DND-41 (cell line): Measurements from ENCODE around the gene NKPD1.

Experiments
- ATAC-seq: fragments of 200-7000 bp; cut with Tn5 transposase; 3 replicates; pipeline ENCODE4 v1.9.1; 2021; ENCODE audit warnings: low read depth; ENCODE audit not compliant: insufficient read depth
- DNase-seq: peaks from one replicate; pipeline ENCODE4 v3.0.0-alpha.2; 2020
- H2AFZ ChIP-seq: 2 replicates; pipeline ENCODE4 v1.6.0; 2012; ENCODE audit warnings: low read depth, low read length
- H3K27ac ChIP-seq: 2 replicates; pipeline ENCODE4 v1.5.1; 2012; ENCODE audit warnings: low read length, inconsistent platforms
- H3K27me3 ChIP-seq: fragments of 200-600 bp; sonication (generic); 2 replicates; pipeline ENCODE4 v1.6.0; 2012; ENCODE audit warnings: low read length, mild to moderate bottlenecking, inconsistent platforms; ENCODE audit not compliant: insufficient read depth, poor library complexity
- H3K36me3 ChIP-seq: 2 replicates; pipeline ENCODE4 v1.5.1; 2012; ENCODE audit warnings: low read length, inconsistent platforms; ENCODE audit not compliant: insufficient read depth
- H3K4me1 ChIP-seq: 2 replicates; pipeline ENCODE4 v1.5.1; 2012; ENCODE audit warnings: mild to moderate bottlenecking, low read length; ENCODE audit not compliant: insufficient read depth
- H3K4me2 ChIP-seq: 2 replicates; pipeline ENCODE4 v1.6.0; 2012; ENCODE audit warnings: mild to moderate bottlenecking, moderate library complexity, low read length, inconsistent platforms; ENCODE audit not compliant: insufficient read depth
- H3K4me3 ChIP-seq, 2 experiments: fragments of 200-600 bp in 1 of 2; shearing (Covaris generic) in 1 of 2; 2 replicates each; pipeline ENCODE4 v1.5.1; 2012 to 2016; ENCODE audit warnings: inconsistent platforms in 2 of 2, low read length in 2 of 2, mild to moderate bottlenecking in 2 of 2, low read depth in 1 of 2, moderate library complexity in 1 of 2
- H3K79me2 ChIP-seq: 2 replicates; pipeline ENCODE4 v1.6.0; 2012; ENCODE audit warnings: low read length, inconsistent platforms; ENCODE audit not compliant: insufficient read depth
- H3K9ac ChIP-seq: 2 replicates; pipeline ENCODE4 v1.6.0; 2012; ENCODE audit warnings: low read depth, mild to moderate bottlenecking, inconsistent platforms, low read length, moderate library complexity
- H3K9me3 ChIP-seq: 2 replicates; pipeline ENCODE4 v1.5.1; 2012; ENCODE audit warnings: low read length, moderate library complexity, mild to moderate bottlenecking, inconsistent platforms; ENCODE audit not compliant: insufficient read depth, severe bottlenecking
- H4K20me1 ChIP-seq: 2 replicates; pipeline ENCODE4 v1.6.0; 2012; ENCODE audit warnings: low read length; ENCODE audit not compliant: insufficient read depth
- CTCF ChIP-seq: IDR thresholded peaks from 2 replicates; pipeline ENCODE4 v1.5.1; 2012; ENCODE audit warnings: borderline replicate concordance, low read length, moderate library complexity, mild to moderate bottlenecking; ENCODE audit not compliant: poor library complexity, severe bottlenecking; ENCODE audit errors: extremely low read depth
- EZH2 ChIP-seq: IDR thresholded peaks from 3 replicates; pipeline ENCODE4 v1.6.1; 2012; ENCODE audit warnings: borderline replicate concordance, low read depth, mild to moderate bottlenecking, moderate library complexity, low read length, inconsistent platforms; ENCODE audit not compliant: severe bottlenecking

NKPD1 gene

GRCh38 chr19:45114116-45114515 is 46.7 kb downstream of the NKPD1 start:
- ATAC-seq, result no peak
- no peak overlapping the region for H3K4me2 ChIP-seq
- H3K9me3 ChIP-seq, result no peaks in the 10 kb centered on the region
- no peak overlapping the region for H3K27ac ChIP-seq
- peaks cover 91% of the 10 kb centered on the region for H3K79me2 ChIP-seq
- peaks cover 88% of the 10 kb centered on the region for H4K20me1 ChIP-seq
- H3K9ac ChIP-seq, result no peak overlapping the region
- H3K4me3 ChIP-seq, result no peak overlapping the region
- peaks cover 7% of the 10 kb centered on the region; the same call in 1 of the 2 replicates for H3K36me3 ChIP-seq
- TF ChIP-seq CTCF (no peak), EZH2 (no peak)
- peaks cover 32% of the 10 kb centered on the region for H3K4me1 ChIP-seq
- no peak for DNase-seq
- H2AFZ ChIP-seq, result no peak overlapping the region
- no peaks in the 10 kb centered on the region for H3K27me3 ChIP-seq

GRCh38 chr19:45113628-45114027 is 47.2 kb downstream of the NKPD1 start:
- Histone ChIP-seq H4K20me1 (peaks cover 90% of the 10 kb centered on the region), H3K4me1 (peaks cover 32% of the 10 kb centered on the region), H3K9ac (no peak overlapping the region), H3K4me2 (no peak overlapping the region), H3K36me3 (peaks cover 8% of the 10 kb centered on the region; the same call in 1 of the 2 replicates), H3K27ac (no peak overlapping the region), H3K79me2 (peaks cover 91% of the 10 kb centered on the region), H3K27me3 (no peaks in the 10 kb centered on the region), H3K9me3 (no peaks in the 10 kb centered on the region), H3K4me3 (no peak overlapping the region), H2AFZ (no peak overlapping the region)
- DNase-seq (no peak), ATAC-seq (no peak)
- no peak for TF ChIP-seq CTCF
- TF ChIP-seq EZH2, result no peak

GRCh38 chr19:45112111-45112827 is 48.5 kb downstream of the NKPD1 start:
- Histone ChIP-seq H3K9ac (no peak overlapping the region), H3K27me3 (no peaks in the 10 kb centered on the region), H3K9me3 (no peaks in the 10 kb centered on the region), H3K4me3 (no peak overlapping the region), H3K4me1 (peaks cover 24% of the 10 kb centered on the region), H3K4me2 (no peak overlapping the region), H3K27ac (no peak overlapping the region), H3K79me2 (peaks cover 91% of the 10 kb centered on the region), H2AFZ (no peak overlapping the region), H4K20me1 (peaks cover 86% of the 10 kb centered on the region), H3K36me3 (peaks cover 8% of the 10 kb centered on the region; the same call in 1 of the 2 replicates)
- no peak for DNase-seq
- ATAC-seq, result no peak
- no peak for TF ChIP-seq EZH2
- peak; percentile 10 for TF ChIP-seq CTCF
